HG03135 (cell line): Measurements from ENCODE around the gene MOB1A.
A peak's percentile ranks its signal among the peaks of the same experiment; 100 is the strongest.
"Not testable (repeated sequence)": the region's sequence is repeated elsewhere in the genome, so short reads cannot be mapped to it uniquely, and the experiment has no call there.

Source experiments
- ATAC-seq: cut with Tn5 transposase; IDR thresholded peaks from one replicate; pipeline ENCODE4 v1.9.1; 2021; ENCODE audit warnings: mild to moderate bottlenecking, moderate library complexity; ENCODE audit not compliant: unreplicated experiment

Gene MOB1A

DNA sequence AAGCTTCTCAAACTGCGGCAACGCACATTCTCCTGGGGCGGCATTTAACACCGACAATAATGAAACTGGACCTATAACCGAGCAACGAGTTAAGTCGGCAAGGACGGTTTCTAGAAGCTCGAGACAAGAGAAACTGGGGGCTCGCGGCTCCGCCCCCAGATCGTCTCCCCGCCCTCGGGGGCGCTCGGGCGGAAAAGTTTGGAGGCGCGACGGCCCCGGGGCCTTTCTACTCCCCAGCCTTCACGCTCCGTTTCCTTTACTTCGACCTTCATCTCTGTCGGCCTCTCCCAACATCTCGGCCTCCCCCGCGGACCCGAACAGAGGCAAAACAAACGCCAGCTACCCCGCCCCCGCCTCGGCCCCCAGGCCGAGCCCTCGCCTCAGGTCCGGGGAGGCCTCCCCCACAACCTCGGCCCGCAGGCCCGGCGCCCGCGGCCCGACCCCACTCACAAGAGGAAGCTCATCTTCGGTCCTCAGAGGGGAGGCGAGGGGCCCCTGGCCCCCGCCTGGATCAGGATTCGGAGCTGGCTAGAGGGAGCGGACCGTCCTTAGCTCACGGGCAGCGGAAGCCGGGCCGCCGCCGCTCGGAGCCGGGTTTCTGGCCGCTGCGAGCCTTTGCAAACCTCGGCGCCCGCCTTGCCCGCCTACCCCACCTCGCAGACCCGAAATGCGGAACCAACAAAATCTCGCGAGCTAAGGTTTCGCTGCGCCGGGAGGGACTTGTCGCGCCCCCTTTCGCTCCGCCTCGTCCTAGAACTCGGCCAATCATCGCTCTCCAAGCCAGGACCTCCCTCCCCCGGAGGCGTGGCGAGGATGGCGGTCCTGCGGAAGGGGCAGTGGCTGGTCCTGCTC is at the start of gene MOB1A:
TSS of gene MOB1A (minus strand) at position 669 of the 852 bp plus-strand sequence. CDS start at position 464, 205 bp downstream.
- ATAC-seq = peak; percentile 75

DNA sequence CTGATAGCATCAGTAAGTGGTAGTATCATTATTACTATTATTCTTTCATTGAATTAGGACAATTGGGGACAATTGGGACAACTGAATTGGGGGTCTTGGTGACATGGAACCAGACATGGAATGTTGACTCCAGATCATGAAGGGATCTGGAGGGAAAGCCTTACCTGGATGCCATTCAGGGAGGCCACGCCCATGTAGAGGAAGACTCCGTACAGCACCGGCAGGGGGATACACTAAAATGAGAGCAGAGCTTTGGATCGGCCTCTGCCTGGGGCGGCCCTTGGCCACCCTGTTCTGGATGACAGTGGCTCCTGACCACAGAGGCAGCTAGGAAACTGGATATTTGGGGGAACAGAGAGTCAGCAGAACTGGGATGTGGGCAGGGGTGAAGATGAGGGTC is 49.0 kb upstream of the MOB1A start:
- no peak for ATAC-seq

DNA sequence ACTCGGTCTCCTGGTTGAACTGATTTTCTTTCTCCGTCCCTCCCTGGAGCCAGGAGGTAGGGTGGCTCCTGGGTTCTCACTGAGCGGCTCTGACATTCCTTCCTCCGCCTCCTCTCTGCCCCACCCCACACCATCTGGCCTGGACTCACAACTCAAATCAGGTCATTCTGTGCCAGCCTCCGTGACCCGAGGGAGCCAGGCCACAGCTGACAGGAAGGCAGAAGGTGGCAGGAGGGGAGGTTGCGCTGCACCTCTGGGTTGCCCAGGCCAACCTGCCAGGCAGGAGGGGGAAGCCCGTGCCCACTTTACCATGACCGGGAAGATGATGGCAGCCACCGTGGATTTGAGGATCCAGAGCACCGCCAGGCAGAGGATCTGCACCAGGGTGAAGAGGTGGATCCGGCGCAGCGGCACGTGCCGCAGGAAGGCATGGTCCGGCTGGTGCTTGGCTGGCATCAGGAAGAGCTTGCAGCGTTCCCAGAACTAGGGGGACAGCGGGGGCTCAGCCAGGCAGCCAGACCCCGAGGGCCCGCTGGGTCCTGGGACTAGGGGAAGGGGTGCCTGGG is 48.1 kb upstream of the MOB1A start:
- ATAC-seq = no peak

DNA sequence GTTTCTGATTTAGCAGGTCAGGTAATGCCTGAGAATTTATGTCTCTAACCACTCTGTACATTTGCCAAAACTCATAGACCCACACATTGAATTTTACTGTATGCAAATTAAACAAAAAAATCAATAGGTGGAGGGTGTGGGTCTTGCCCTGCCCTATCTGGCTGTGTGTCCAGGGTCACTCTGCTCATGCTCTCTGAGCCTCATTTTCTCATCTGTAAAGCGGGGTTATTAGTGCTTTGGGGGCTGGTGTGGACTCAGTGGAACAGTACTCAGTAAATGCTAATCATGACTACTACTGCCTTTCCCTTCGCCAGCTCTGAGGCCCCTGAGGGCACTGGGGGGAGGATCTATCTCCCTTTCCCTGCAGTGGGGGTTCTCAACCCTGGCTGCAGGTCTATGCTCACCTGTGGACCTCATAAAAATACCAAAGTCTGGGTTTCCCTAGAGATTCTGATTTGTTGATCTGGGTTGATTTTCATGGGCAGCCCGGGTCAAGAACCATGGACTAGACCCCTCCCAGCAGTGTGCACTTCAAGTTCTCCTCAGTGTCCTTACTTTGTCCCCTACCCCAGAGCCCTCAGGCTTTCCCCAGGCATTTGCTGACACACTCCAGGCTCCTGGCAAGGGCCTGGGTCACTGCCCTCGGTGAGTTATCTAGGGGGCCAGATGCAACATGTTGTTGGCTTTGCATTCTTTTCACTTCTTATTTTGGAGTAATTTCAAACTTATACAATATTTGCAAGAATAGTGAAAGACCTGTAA is 47.2 kb upstream of the MOB1A start:
- ATAC-seq = no peak

DNA sequence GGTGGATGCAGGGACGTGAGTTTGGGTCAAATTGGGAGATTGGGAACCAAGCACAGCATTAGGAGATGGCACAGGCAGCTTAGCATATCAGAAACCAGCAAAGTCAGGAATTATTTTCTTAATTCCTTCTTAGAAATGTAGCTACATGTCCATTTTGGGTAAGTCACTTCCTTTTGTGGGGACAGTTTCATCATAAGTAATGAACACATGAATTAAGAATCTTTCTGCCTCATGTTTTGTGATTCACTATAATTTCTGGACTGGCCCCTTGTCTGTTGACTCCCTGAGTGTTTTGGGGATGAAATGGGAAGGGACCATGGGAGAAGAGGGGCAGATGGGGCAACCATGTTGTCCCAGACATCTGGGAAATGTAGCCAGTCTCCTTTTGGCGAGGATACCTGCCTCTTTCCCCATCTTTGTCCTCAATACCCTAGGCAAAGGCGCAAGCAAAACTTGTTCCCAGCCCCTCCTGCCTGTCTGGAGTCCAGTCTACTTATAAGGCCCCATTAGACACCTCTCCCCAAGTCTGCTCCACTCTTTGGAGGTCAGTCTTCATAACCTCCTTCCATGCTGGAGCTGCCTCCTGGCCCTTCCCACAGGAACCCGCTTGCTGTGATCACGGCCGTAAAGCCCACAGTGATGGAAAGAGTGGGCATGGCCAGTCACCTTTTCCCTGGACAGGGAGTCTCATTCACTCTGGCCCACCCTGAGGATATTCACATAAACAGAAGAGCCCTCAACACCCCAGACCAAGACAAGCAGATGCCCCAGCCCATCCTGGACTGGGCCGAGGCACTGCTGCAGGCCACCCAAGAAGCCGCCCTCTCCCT is 45.5 kb upstream of the MOB1A start:
- no peak for ATAC-seq

DNA sequence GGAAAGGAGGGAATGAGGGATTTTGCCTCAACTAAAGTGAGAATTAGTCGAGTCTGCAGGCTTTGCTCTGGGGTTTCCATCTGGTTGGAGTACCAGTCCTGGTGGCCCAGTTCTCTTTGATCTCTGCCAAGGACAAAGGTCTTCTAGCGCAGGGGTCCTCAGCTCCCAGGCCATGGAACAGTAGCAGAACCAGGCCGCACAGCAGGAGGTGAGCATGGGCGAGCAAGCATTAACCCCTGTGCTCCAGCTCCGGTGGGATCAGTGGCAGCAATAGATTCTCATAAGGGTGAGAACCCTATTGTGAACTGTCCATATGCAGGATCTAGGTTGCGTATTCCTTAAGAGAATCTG is 43.6 kb upstream of the MOB1A start:
- ATAC-seq = no peak

DNA sequence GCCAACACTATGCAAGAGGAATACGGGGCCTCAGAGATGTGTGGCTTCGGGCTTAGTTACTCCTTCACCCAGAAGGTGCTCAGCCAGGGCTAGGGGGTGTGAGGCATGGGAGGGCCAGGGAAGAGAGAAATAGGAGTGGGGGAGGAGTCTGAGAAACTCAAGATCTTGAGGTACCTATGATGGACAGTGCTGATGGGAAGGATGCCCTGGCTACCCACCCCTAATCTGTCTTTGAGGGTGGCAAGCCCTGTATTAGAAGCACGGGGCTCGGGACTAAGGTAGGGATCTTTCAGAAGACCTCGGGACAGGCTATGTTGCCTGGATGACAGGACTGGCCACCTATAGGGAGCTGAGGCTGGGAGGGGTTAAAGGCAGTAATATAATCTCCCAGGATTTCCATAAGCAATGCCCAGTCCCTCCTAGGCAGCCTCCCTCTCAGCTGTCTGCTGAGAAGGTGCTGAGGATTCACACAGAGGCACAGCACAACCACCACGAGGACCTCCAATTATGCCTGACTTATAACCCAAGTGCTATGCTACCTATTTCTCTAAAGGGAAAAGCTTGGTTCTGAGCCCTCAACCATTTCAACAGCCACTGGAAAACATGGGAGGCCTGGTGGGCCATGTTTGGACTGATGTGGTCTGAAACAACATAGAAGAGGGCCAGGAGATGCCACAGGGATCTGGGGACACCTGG is 43.1 kb upstream of the MOB1A start:
- ATAC-seq = no peak

DNA sequence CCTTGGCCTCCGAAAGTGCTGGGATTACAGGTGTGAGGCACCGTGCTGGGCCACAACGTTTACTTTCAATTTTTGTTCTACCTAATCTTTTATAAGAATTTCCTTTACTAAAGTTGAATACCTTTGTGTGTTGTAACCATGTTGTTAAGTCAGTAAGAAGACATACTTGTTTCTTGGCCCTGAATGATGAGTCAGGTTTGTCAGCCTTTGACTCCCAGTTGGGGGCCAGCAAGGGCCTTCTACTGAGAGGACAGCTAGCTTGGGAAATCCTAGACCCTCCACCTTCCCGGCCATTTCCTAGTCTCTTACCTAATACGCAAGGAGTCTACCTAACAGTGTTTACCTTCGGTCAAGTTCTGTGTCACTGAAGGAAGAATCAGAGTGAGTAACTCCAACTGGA is 42.4 kb upstream of the MOB1A start:
- no peak for ATAC-seq

DNA sequence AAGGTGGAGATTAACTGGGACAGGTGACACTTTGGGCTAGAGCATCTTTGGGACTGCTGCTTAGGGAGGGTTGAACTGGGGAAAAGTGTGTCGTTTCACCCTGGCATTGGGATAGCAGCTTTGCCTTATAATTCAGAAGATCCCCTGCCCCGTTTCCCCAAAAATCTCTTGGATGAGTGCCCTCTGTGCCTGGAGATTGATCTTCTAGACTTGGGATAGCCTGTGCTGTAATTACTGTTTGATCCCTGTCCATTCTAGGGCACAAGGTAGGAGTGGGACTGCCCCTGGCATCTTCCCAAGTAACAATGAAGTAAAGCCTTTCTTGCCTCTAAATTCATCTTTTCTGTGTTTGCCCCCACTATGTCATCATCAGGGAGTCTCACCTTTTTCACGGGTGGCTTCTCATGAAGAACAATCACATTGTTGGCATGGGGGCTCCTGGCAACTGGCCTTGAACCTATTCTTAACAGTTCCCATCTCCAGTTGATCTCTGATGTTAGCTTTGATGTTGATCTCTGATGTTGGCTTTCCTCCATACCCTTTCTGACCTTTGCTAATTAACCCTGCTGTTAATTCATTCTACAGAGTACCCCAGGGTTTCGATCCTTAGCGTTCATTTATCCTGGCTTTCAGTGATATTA is 41.3 kb upstream of the MOB1A start:
- ATAC-seq = no peak

DNA sequence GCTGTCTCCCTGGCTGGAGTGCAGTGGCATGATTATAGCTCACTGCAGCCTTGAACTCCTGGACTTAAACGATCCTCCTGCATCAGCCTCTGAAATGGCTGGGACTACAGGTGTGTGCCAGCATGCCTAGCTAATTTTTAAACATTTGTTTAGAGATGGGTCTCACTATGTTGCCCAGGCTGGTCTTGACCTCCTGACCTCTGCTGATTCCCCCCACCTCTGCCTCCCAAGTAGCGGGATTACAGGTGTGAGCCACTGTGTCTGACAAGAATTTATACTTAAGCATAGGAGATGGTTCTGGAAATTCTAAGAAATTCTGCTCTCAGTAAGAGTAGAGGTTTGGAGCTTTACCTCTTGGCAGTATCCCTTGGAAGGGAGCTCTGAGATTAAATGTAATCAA is 38.0 kb upstream of the MOB1A start:
- no peak for ATAC-seq

DNA sequence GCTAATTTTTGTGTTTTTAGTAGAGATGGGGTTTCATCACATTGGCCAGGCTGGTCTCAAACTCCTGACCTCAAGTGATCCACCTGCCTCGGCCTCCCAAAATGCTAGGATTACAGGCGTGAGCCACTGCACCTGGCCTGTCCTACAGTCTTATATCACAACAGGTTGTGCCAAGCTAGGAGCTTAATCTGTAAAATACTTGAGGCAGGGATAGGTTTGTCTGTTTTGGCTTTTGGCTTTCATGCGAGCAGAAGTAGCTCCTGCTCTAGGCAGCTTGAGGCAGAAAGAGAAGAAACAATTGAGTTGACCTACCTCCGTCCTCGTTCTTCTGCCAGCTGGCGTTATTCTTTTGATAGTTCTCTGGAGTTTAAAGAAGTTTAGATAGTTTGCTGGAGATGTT is 37.1 kb upstream of the MOB1A start:
- not testable (repeated sequence) for ATAC-seq

DNA sequence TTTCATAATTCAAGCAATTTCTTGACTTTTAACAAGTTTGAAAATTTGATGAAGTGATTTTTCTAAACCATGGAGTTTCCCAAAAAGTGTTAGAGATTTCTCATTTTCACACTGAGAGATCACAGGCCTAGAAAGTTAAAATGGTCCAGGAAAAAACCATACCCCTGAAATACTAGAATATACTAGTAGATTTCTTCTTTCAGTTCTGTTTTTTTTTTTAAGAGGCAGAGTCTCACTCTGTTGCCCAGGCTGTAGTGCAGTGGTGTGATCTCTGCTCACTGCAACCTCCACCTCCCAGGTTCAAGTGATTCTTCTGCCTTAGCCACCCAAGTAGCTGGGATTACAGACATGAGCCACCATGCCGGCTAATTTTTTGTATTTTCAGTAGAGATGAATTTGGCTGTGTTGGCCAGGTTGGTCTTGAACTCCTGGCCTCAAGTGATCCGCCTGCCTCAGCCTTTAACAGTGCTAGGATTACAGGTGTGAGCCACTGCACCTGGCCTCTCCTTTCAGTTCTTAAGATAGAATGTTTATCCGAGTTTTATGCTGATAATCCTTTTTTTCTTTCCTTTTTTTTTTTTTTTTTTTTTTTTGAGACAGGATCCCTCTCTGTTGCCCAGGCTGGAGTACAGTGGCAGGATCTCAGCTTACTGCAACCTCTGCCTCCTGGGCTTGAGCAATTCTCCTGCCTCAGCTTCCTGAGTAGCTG is 34.2 kb upstream of the MOB1A start:
- no peak for ATAC-seq

DNA sequence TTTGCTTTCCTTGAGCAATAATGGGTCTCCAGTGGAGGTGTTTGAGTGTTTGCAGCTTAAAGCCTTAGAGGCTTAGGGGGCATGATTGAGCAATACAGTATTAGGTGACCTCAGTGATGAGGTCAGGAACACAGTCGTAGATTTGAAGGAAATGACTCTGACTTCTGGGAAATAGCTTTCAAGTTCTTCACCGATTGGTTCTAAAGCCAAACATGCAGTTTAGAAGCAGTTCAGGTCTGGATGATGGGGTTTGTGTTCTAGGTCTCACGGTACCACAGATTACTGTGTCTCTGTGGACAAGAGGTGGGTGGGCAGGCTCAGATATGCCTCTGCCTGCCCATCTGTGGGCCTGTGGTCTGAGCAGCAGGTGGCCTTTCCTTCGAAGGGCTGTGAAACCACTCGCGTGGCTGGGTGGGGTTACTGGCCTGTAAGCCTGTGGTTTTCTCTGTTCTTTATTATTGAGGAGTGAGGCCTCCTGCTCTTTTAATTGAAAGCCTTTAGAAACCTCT is 27.6 kb upstream of the MOB1A start:
- peak; percentile 68 for ATAC-seq

DNA sequence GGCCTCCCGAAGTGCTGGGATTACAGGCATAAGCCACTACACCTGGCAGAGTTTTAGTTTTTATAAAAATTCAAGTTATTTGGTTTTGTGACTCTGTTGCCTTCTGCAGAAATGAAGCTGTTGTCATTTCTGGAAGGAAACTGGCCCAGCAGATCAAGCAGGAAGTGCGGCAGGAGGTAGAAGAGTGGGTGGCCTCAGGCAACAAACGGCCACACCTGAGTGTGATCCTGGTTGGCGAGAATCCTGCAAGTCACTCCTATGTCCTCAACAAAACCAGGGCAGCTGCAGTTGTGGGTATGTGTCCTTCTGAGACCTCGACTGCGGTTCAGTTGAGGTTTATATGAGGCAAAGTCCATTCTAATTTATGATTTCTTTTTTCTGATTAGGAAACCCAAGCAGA is 26.9 kb upstream of the MOB1A start:
- ATAC-seq = no peak

DNA sequence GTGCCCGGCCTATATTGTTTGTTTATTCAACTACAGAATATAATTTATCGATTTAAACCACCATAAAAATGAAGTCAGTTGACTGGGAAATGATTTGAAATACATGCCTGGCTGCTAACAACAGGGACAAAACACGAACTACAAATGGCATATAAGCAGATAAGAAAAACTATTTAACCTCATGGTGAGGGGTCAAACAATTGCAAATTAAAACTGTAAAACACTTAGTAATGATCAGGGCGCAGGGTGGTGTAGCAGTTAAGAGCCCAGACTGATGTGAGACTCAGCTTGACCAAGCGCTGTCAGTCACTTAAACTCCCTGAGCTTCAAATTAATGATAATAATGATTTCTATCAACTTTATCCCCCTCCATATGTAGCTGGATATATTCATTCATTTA is 26.4 kb upstream of the MOB1A start:
- ATAC-seq = no peak

DNA sequence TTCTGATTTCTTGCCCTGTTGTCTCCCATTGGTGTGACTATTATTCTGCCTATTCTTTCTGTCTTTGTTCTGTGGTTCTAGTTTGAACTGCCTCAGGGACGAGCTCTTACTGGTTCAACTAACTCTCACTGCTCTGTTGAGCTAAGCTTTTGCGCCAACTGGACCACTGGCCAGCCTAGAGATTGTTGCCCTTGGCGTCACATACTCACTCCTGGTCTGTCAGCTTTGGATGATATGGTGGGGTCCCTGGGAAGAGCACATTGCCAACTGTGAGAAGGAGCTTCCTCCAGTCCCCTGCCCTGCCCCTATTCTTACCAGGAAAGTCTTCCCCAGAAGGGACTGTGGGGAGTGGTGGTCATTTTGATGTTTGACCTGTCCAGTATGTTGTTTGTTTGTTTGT is 25.8 kb upstream of the MOB1A start:
- ATAC-seq = no peak

DNA sequence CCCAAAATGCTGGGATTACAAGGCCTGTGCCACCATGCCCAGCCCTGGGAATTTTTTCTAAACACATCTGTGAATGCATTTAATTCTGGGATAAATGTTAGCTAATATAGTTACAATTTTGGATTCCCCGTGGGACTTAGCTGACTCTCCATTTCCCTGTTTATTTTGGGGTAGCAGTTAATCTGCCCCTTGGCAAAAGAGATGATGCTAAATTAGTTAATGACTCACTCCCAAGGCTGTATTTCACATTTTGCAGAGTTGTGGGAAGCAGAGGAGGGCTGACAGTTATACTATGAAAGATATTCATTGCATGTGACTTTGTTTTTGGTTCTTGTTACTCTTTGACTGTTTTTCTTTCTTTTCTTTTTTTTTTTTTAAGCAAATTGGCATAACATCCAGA is 22.9 kb upstream of the MOB1A start:
- no peak for ATAC-seq

DNA sequence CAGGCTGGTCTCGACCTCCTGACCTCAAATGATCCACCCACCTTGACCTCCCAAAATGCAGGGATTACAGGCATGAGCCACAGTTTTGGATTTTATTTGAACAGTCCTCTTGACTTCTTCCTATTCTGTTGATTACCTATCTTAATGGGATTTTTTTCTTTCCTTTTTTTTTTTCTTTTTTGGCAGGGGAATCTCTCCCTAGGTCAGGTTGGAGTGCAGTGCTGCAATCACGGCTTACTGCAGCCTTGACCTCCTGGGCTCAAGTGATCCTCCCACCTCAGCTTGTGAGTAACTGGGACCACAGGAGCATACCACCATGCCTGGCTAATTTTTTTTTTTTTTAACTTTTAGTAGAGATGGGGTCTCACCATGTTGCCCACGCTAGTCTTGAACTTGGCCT is 22.5 kb upstream of the MOB1A start:
- ATAC-seq = no peak

DNA sequence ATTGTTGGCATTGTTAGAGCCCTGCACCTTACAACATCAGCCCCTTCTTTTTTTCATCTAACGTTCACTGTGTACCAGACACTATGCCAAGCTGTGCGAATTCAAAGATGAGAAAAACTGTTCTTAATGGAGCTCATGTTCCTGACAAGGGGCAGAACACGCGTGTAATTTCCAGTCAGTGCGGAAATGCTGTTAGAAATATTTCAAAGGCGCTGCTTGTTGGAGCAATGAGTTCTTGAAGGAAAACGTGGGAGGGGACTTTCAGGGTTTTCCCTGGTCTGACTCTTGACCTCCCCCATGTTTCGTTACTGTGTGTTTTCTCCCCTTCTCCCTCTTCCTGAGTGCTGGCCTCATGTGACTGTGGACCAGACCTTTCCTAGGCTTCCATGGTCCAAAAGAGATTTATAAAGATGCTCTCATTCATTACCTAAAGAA is 21.2 kb upstream of the MOB1A start:
- ATAC-seq = no peak
